ENCODE results near the gene SNX12. TPM values are rescaled to one million over a fixed set of nuclear protein-coding genes. Genes with fewer than 3 reads are reported as not detected.

The SNX12 gene
- total RNA-seq (2021; ENCODE audit: unreplicated experiment) (43.7 TPM), Bru-seq, nascent RNA (percentile 65 among the genes with signal in this experiment), BruChase-seq, experiment 1, labeled RNA remaining after a 6-hour chase (percentile 93 among the genes with signal in this experiment), BruChase-seq, experiment 2, labeled RNA remaining after a 2-hour chase (percentile 85 among the genes with signal in this experiment)
- polyA plus RNA-seq (2012), result 21.7 and 25.0 TPM in 2 replicates
- long read RNA-seq, partial matches to known transcripts, result 0 of 20 reads
- long read RNA-seq, other reads (novel, unspliced or antisense), result 20 of 20 reads

- intact Hi-C loops (cut with micrococcal nuclease), result no loop called here
- H4K20me1 ChIP-seq (ENCODE audit: insufficient read depth), result no peaks in the 10 kb centered on the region
- ATAC-seq (peak; percentile 94), DNase-seq (ENCODE audit: low read depth, low spot score) (peak; percentile 86)
- no peaks in the 10 kb centered on the region for H3K9me3 ChIP-seq (ENCODE audit: control insufficient read depth in 1 of 2, insufficient read depth in 1 of 2, low read depth in 1 of 2, low read length in 2 of 2)
- H3K79me2 ChIP-seq (ENCODE audit: insufficient read depth, low read length), result peaks cover 14% of the 10 kb centered on the region
- H2AFZ ChIP-seq (ENCODE audit: low read depth, low read length, poor library complexity, severe bottlenecking), result no peak within 1 kb of the TSS
- H3K9me2 ChIP-seq (ENCODE audit: insufficient read depth), result no peaks in the 10 kb centered on the region
- H3K36me3 ChIP-seq (ENCODE audit: control insufficient read depth in 1 of 2, insufficient read depth in 2 of 2, low read length in 2 of 2), result no peaks in the 10 kb centered on the region; a peak in 1 of 4 replicates
- POLR2A ChIA-PET, result no interaction called here
- CTCF ChIA-PET, result no interaction called here
- BruUV-seq (replicated peaks), result no TSS peak
- no peaks in the 10 kb centered on the region for H3K27me3 ChIP-seq (ENCODE audit: insufficient read depth, low read length)
- RAD21 ChIA-PET (ENCODE audit: low non-redundant PET in 1 of 2, low total read pairs in 2 of 2, uncharacterized antibody in 2 of 2, unreplicated experiment in 2 of 2), result no interaction called here
- peaks cover 2 to 10% of the 10 kb centered on the region in 2 experiments; a peak in 3 of 4 replicates for H3K4me1 ChIP-seq (ENCODE audit: control insufficient read depth in 1 of 2, insufficient read depth in 2 of 2, low read length in 2 of 2)
- H3K4me3 ChIP-seq (replicated peaks in 1 of 2; ENCODE audit: low read depth in 1 of 2, low read length in 2 of 2), result peak within 1 kb of the TSS; percentile 74 to 75
- peak within 1 kb of the TSS; percentile 73 for H3K27ac ChIP-seq (ENCODE audit: low read depth, low read length)
- H3K9ac ChIP-seq (ENCODE audit: low read length), result peak within 1 kb of the TSS; percentile 74
- peak within 1 kb of the TSS; percentile 83 for H3K4me2 ChIP-seq (ENCODE audit: low read length)
- TF ChIP-seq SP1 (IDR thresholded peaks at IDR 0.05; ENCODE audit: low read depth), result peak; percentile 65; the same call in 1 of the 2 replicates
- TF ChIP-seq JUND (IDR thresholded peaks at IDR 0.05), result no peak
- TF ChIP-seq REST (IDR thresholded peaks at IDR 0.05; ENCODE audit: low read depth), result no peak
- TF ChIP-seq MAX (IDR thresholded peaks at IDR 0.05), result peak; percentile 65
- TF ChIP-seq SIN3A (IDR thresholded peaks at IDR 0.05; ENCODE audit: low read depth), result no peak
- TF ChIP-seq FOSL1 (IDR thresholded peaks at IDR 0.05; ENCODE audit: low read depth), result no peak; the same call in 1 of the 2 replicates
- TF ChIP-seq SRF (IDR thresholded peaks at IDR 0.05; ENCODE audit: low read depth), result peak; percentile 96
- no peak for TF ChIP-seq ZNF274 (IDR thresholded peaks at IDR 0.05; ENCODE audit: low read depth, low read length)
- TF ChIP-seq CTCF (IDR thresholded peaks at IDR 0.05 in 2 of 3, conservative IDR thresholded peaks at IDR 0.05 in 1 of 3; ENCODE audit: borderline replicate concordance in 1 of 3, insufficient read depth in 1 of 3, low read depth in 2 of 3, low read length in 2 of 3), result no peak
- no peak for TF ChIP-seq TCF7L2 (IDR thresholded peaks at IDR 0.05; ENCODE audit: borderline replicate concordance, extremely low read depth, insufficient read depth, insufficient read length)
- peak; percentile 91 for TF ChIP-seq EGR1 (IDR thresholded peaks at IDR 0.05; ENCODE audit: low read depth)
- TF ChIP-seq EZH2 (IDR thresholded peaks at IDR 0.05), result no peak
- peak; percentile 42 for TF ChIP-seq POLR2A (IDR thresholded peaks at IDR 0.05; ENCODE audit: borderline replicate concordance, extremely low read depth, insufficient read depth, insufficient read length)
- TF ChIP-seq ATF3 (IDR thresholded peaks at IDR 0.05), result no peak
- TF ChIP-seq CBX3 (IDR thresholded peaks at IDR 0.05; ENCODE audit: low read depth), result peak; percentile 74; the same call in 1 of the 2 replicates
- TF ChIP-seq EZH2phosphoT487 (IDR thresholded peaks at IDR 0.05; ENCODE audit: borderline replicate concordance), result no peak
- no peak for TF ChIP-seq RAD21 (IDR thresholded peaks at IDR 0.05; ENCODE audit: low read depth)
These were observed at the start of gene SNX12 for GRCh38 chrX:71068044-71068918. Gene SNX12 (minus strand): TSS chrX:71068334. CDS start chrX:71068306, 28 bp downstream.

Measured in HCT116 (cell line).